Bronchial epithelial cell (primary cell): Measurements from ENCODE around the gene TMC1. TPM values are rescaled to one million over a fixed set of nuclear protein-coding genes. Genes with fewer than 3 reads are reported as not detected.

ENCODE experiments used
- DNase-seq: peaks from one replicate; pipeline ENCODE4 v3.0.0-alpha.2; 2010; ENCODE audit warnings: low read depth
- FAIRE-seq: peaks from 2 replicates; lab custom pipeline; 2011; peaks lifted over from hg19 to GRCh38; lab: Jason Lieb, UNC
- H3K27me3 ChIP-seq: 2 replicates; pipeline ENCODE4 v1.5.1; 2011; ENCODE audit warnings: low read length; ENCODE audit not compliant: control insufficient read depth, insufficient read depth
- H3K36me3 ChIP-seq: 2 replicates; pipeline ENCODE4 v1.5.1; 2011; ENCODE audit warnings: low read length; ENCODE audit not compliant: control insufficient read depth, insufficient read depth
- H3K4me3 ChIP-seq: 2 replicates; pipeline ENCODE4 v1.5.1; 2011; ENCODE audit warnings: mild to moderate bottlenecking, low read depth, low read length, control low read depth
- total RNA-seq: library from RNA; depleted of rRNA; stranded (reverse); fragments of >200 nt; gene quantifications from 2 replicates; pipeline ENCODE4 v1.2.1, GENCODE V29; 2014
- TF ChIP-seq, protein P1 (sequence below): IDR thresholded peaks from 2 replicates; pipeline ENCODE4 v1.5.1; 2011; ENCODE audit warnings: mild to moderate bottlenecking, moderate library complexity, low read length, control low read depth, inconsistent platforms; ENCODE audit not compliant: insufficient read depth, severe bottlenecking

The TMC1 gene
- total RNA-seq, 1 donor from 2014 or later, result not detected

DNA sequence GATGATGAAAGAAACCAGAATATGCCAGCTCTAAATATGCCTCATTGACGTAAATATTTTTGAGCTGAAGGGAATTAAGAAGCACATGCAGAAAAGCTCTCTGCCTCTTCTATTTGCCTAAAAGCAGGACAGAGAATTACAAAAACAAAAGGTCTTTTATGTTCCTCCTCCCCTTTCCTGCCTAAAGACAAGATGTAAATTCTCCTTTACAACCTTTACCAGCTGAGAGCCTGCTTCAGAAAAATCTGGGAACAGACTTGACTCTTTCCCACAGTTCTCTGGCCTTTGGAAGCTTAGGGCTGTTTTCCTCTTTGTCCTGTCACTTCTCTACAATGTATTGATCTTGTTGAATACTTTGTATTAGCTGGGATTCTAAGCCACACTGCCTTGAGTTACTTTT is 199.7 kb downstream of the TMC1 start:
- H3K4me3 ChIP-seq, result no peak overlapping the region
- H3K27me3 ChIP-seq, result no peaks in the 10 kb centered on the region
- no peaks in the 10 kb centered on the region for H3K36me3 ChIP-seq
- TF ChIP-seq, protein P1, sequence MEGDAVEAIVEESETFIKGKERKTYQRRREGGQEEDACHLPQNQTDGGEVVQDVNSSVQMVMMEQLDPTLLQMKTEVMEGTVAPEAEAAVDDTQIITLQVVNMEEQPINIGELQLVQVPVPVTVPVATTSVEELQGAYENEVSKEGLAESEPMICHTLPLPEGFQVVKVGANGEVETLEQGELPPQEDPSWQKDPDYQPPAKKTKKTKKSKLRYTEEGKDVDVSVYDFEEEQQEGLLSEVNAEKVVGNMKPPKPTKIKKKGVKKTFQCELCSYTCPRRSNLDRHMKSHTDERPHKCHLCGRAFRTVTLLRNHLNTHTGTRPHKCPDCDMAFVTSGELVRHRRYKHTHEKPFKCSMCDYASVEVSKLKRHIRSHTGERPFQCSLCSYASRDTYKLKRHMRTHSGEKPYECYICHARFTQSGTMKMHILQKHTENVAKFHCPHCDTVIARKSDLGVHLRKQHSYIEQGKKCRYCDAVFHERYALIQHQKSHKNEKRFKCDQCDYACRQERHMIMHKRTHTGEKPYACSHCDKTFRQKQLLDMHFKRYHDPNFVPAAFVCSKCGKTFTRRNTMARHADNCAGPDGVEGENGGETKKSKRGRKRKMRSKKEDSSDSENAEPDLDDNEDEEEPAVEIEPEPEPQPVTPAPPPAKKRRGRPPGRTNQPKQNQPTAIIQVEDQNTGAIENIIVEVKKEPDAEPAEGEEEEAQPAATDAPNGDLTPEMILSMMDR, result no peak
- FAIRE-seq, result no peak
- DNase-seq, result no peak

DNA sequence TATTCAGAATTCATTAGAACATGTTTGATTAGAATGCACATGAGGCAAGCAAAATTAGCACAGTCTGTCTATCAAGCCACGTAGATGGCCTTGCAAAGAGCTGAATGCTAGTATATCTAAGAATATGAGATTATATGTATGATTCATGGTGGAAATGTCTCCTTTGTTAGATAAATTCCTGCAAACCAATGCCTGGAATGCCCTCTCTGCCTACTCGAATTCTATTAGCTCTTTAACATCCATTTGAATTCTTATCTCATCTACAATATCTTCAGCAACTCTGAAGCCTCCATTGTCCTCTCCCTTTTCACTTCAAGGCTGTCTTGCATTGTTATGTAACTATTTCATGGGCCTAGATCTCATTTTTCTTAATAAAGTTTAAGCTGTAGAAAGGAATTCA is 205.5 kb downstream of the TMC1 start:
- peak; percentile 11 for DNase-seq
- Histone ChIP-seq H3K36me3 (no peaks in the 10 kb centered on the region), H3K27me3 (no peaks in the 10 kb centered on the region), H3K4me3 (no peak overlapping the region)
- FAIRE-seq, result no peak
- TF ChIP-seq, protein P1, result no peak

DNA sequence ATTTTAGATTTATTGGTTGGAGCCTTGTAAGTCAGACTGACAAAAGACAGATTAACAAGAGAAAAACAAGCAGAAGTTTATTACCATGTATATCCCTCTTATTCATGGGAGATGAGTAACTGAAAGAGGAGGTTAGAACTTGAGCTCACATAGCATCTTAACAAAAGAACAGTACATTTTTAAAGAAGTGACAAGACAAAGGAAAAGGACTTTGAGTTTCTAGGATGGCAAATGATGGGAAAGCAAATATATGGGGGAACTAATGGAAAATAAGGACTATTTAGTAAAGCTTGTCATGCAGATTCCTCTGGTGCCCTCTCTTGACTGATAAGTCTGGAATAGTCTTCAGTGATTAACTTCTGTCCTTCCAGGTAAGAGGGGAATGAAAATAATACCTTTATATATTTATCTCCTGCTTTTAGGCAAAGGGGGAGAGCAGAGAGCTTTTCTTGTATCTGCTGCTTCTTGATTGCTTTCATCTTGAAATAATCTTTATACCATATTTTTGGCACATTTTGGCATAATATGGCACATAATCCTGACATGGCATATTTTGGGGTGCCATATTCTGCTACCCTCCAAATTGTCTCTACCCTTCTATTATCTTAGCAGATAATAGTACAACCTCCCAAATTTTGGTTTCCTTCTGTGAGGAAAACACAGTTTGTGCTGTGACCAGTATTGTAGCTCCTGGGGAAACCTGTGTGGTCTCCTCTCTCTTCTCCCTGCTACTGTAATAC is 206.8 kb downstream of the TMC1 start:
- Histone ChIP-seq H3K36me3 (no peaks in the 10 kb centered on the region), H3K27me3 (no peaks in the 10 kb centered on the region), H3K4me3 (no peak overlapping the region)
- TF ChIP-seq, protein P1, result no peak
- no peak for DNase-seq
- no peak for FAIRE-seq

DNA sequence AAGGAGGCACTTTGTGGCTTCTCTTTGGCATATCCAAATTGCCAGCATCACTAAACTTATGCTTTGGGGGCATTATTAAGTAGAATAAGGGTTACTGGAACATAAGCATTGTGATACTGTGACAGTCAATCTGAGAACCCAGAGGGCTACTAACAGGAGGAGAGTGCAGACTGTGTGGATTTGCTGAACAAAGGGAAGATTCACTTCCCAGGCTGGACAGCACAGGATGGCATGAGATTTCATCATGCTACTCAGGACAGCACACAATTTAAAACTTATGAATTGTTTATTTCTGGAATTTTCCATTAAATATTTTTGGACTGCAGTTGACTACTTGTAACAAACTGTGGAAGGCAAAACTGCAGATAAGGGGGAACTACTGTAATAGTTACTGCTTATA is 212.5 kb downstream of the TMC1 start:
- TF ChIP-seq, protein P1, result no peak
- DNase-seq (no peak), FAIRE-seq (no peak)
- Histone ChIP-seq H3K4me3 (no peak overlapping the region), H3K36me3 (no peaks in the 10 kb centered on the region), H3K27me3 (no peaks in the 10 kb centered on the region)

DNA sequence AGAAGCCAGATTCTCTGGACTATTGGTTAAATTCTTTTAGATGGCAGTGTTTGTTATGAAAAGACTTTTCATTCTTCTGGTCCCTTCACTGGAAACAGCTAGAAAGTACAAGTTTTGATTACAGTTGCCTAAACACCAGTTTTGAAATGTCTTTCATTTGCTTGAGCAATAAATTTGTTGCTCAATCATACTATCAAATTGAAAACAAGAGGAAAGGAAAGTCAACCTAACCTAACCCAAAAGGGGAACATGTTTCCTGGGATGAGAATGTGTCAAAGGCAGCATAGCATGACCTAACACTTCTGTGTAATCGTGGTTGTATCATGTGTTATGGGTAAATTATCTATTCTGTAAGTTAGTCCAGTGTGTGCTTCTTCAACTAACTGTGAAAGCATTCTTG is 213.2 kb downstream of the TMC1 start:
- Histone ChIP-seq H3K36me3 (no peaks in the 10 kb centered on the region), H3K27me3 (no peaks in the 10 kb centered on the region), H3K4me3 (no peak overlapping the region)
- DNase-seq (peak; percentile 23), FAIRE-seq (no peak)
- TF ChIP-seq, protein P1, result no peak

DNA sequence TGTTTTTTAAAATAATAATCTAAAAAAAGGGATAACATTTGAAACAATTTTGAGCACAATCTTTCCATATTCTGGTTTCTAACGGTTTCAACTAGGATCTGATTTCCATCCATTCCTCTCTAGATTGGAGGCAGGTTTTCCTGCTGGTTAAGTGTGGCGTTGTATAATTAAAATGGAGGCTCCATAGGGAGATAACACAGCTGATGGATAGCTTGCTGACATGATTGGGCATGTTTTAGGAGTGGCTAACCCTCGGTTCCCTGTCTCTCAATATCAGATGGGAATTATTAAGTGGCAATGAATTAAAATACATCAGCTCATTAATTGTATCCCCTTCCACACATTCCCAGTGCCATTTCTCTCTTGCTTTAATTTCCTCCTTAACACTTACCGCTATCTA is 222.4 kb downstream of the TMC1 start:
- Histone ChIP-seq H3K27me3 (no peaks in the 10 kb centered on the region), H3K4me3 (no peak overlapping the region), H3K36me3 (no peaks in the 10 kb centered on the region)
- FAIRE-seq, result no peak
- TF ChIP-seq, protein P1, result no peak
- DNase-seq, result peak; percentile 17
